Measurements from ENCODE around the gene SDHA.
"Not testable (repeated sequence)": the region's sequence is repeated elsewhere in the genome, so short reads cannot be mapped to it uniquely, and the experiment has no call there.

- TF ChIP-seq CTCF (IDR thresholded peaks at IDR 0.05; ENCODE audit: insufficient read depth, low read depth, low read length); EZH2 (IDR thresholded peaks at IDR 0.05; ENCODE audit: insufficient read depth, low read length): not testable (repeated sequence)
Measured at GRCh38 chr5:254322-254721, 36.2 kb downstream of the SDHA start.

Data from astrocyte (in vitro differentiated cells and primary cell).